Panc1 (cell line): ENCODE measurements around the gene DAZAP2. TPM values are rescaled to one million over a fixed set of nuclear protein-coding genes. Genes with fewer than 3 reads are reported as not detected.
"Not testable (repeated sequence)": the region's sequence is repeated elsewhere in the genome, so short reads cannot be mapped to it uniquely, and the experiment has no call there.

ENCODE experiments used
- ATAC-seq: fragments of 200-7000 bp; cut with Tn5 transposase; 2 replicates; pipeline ENCODE4 v1.9.1; 2020; ENCODE audit warnings: mild to moderate bottlenecking, moderate library complexity
- BruUV-seq: library from RNA; stranded (reverse); fragments of 400-500 nt; replicated peaks from 2 replicates; lab custom pipeline; 2021; lab: Mats Ljungman, UMichigan
- CTCF ChIA-PET: fragments of 300-600 bp; sonication (Branson Sonifier 250); formaldehyde crosslinking; loops from one replicate; lab custom pipeline; 2022; ENCODE audit warnings: antibody characterized with exemption; lab: Charles Lee
- POLR2A ChIA-PET: fragments of 300-600 bp; sonication (Branson Sonifier 250); formaldehyde crosslinking; loops from one replicate; lab custom pipeline; 2022; ENCODE audit warnings: antibody characterized with exemption; lab: Charles Lee
- DNase-seq: peaks from one replicate; pipeline ENCODE4 v3.0.0-alpha.2; 2010; ENCODE audit warnings: low read depth, low spot score
- H3K27ac ChIP-seq: 2 replicates; pipeline ENCODE4 v1.5.1; 2011; ENCODE audit warnings: mild to moderate bottlenecking, low read length, inconsistent platforms
- H3K27me3 ChIP-seq: fragments of 200-500 bp; sonication (Bioruptor generic); 2 replicates; pipeline ENCODE4 v1.6.0; 2014; ENCODE audit warnings: low read length, inconsistent platforms; ENCODE audit not compliant: control insufficient read depth, insufficient read depth
- H3K36me3 ChIP-seq: fragments of 200-500 bp; sonication (Bioruptor generic); 2 replicates; pipeline ENCODE4 v1.5.1; 2014; ENCODE audit warnings: inconsistent platforms, mild to moderate bottlenecking, low read length, moderate library complexity; ENCODE audit not compliant: control insufficient read depth, insufficient read depth
- H3K4me1 ChIP-seq: 2 replicates; pipeline ENCODE4 v1.5.1; 2011; ENCODE audit warnings: inconsistent platforms, mild to moderate bottlenecking, low read length, moderate library complexity; ENCODE audit not compliant: control insufficient read depth, insufficient read depth
- H3K4me3 ChIP-seq, 2 experiments: 2 replicates each; pipeline ENCODE4 v1.5.1; 2011 to 2012; ENCODE audit warnings: low read depth in 2 of 2, low read length in 2 of 2, mild to moderate bottlenecking in 2 of 2, inconsistent platforms in 1 of 2, moderate library complexity in 1 of 2
- H3K9me3 ChIP-seq: fragments of 200-500 bp; sonication (Bioruptor generic); 2 replicates; pipeline ENCODE4 v1.5.1; 2014; ENCODE audit warnings: low read depth, mild to moderate bottlenecking, inconsistent platforms, low read length, moderate library complexity; ENCODE audit not compliant: control insufficient read depth, insufficient read depth
- CTCF ChIP-seq: fragments of 450-650 bp; IDR thresholded peaks from 2 replicates; pipeline ENCODE4 v1.5.1; 2017; ENCODE audit warnings: mild to moderate bottlenecking
- POLR2AphosphoS5 ChIP-seq: IDR thresholded peaks from 2 replicates; pipeline ENCODE4 v1.6.1; 2012; ENCODE audit warnings: mild to moderate bottlenecking, low read depth, low read length, moderate library complexity
- SIN3A ChIP-seq: IDR thresholded peaks from 2 replicates; pipeline ENCODE4 v1.6.1; 2012; ENCODE audit warnings: low read depth, mild to moderate bottlenecking, low read length, moderate library complexity, borderline replicate concordance; ENCODE audit not compliant: insufficient read depth
- TCF7L2 ChIP-seq: IDR thresholded peaks from 2 replicates; pipeline ENCODE4 v1.6.1; 2011; ENCODE audit warnings: mild to moderate bottlenecking, low read depth, low read length, inconsistent platforms
- in situ Hi-C: cut with HindIII; loops from 2 replicates; pipeline ENCODE4 v1.10.0; 2016; ENCODE audit warnings: low sequenced_read_pairs, low pct_unique_long_range_greater_than_20kb
- intact Hi-C: fragments of 100-400 bp; cut with micrococcal nuclease; formaldehyde crosslinking; loops from one replicate; pipeline ENCODE4 v1.10.0; 2022; ENCODE audit not compliant: unreplicated experiment
- total RNA-seq: library from RNA; stranded (reverse); gene quantifications from one replicate; pipeline ENCODE4 v1.2.1, GENCODE V29; 2021; ENCODE audit not compliant: unreplicated experiment
- TF ChIP-seq, protein P1 (sequence below), 2 experiments: IDR thresholded peaks; 2 replicates each; pipeline ENCODE4 v1.6.1; 2011 to 2012; ENCODE audit warnings: low read depth in 2 of 2, control low read depth in 1 of 2, low read length in 1 of 2, mild to moderate bottlenecking in 1 of 2, moderate library complexity in 1 of 2; ENCODE audit not compliant: insufficient read depth in 1 of 2

DAZAP2 gene
- total RNA-seq, 1 experiment from 2014 or later = 197 TPM

DNA sequence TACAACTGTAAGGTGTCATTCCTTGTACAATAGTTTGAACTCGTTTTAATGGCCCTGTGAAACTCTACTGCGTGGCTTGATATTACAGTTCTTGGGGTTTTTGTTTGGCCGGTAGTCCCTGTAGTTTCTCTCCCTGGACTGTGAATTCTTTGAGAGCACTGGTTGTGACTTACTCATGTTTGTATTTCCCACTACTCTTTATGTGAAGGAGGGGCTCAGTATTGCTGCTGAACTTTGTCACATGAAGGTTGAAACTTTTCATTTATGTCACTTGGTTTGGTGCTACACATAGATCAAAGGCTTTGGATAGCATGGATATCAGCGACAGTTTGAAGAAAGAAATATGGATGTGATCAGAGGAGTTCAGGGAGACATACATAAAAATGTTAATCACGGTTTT, 19.3 kb upstream of the DAZAP2 start:
- H3K27me3 ChIP-seq = no peaks in the 10 kb centered on the region
- intact Hi-C loops (loop anchor here (5.0 kb wide), 1 partner anchor 137 kb away; the partner anchor contains the start of gene CSRNP2), in situ Hi-C loops (no loop called here)
- ChIA-PET POLR2A (interaction anchor here (0.6 kb wide), 1 partner anchor 19 kb away, joined by 8 read pairs; no protein-coding TSS in a partner anchor), CTCF (no interaction called here)
- DNase-seq = no peak
- BruUV-seq = no TSS peak
- H3K9me3 ChIP-seq = no peaks in the 10 kb centered on the region
- H3K36me3 ChIP-seq = no peaks in the 10 kb centered on the region
- TF ChIP-seq SIN3A (no peak), CTCF (no peak), TCF7L2 (no peak), POLR2AphosphoS5 (no peak)
- TF ChIP-seq, protein P1, sequence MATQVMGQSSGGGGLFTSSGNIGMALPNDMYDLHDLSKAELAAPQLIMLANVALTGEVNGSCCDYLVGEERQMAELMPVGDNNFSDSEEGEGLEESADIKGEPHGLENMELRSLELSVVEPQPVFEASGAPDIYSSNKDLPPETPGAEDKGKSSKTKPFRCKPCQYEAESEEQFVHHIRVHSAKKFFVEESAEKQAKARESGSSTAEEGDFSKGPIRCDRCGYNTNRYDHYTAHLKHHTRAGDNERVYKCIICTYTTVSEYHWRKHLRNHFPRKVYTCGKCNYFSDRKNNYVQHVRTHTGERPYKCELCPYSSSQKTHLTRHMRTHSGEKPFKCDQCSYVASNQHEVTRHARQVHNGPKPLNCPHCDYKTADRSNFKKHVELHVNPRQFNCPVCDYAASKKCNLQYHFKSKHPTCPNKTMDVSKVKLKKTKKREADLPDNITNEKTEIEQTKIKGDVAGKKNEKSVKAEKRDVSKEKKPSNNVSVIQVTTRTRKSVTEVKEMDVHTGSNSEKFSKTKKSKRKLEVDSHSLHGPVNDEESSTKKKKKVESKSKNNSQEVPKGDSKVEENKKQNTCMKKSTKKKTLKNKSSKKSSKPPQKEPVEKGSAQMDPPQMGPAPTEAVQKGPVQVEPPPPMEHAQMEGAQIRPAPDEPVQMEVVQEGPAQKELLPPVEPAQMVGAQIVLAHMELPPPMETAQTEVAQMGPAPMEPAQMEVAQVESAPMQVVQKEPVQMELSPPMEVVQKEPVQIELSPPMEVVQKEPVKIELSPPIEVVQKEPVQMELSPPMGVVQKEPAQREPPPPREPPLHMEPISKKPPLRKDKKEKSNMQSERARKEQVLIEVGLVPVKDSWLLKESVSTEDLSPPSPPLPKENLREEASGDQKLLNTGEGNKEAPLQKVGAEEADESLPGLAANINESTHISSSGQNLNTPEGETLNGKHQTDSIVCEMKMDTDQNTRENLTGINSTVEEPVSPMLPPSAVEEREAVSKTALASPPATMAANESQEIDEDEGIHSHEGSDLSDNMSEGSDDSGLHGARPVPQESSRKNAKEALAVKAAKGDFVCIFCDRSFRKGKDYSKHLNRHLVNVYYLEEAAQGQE (IDR thresholded peaks at IDR 0.05; ENCODE audit: insufficient read depth in 1 of 2, low read depth in 2 of 2, low read length in 1 of 2) = no peak
- no peak for ATAC-seq
- no peak overlapping the region for H3K4me3 ChIP-seq
- peaks cover 14% of the 10 kb centered on the region for H3K4me1 ChIP-seq
- H3K27ac ChIP-seq = peak overlapping the region; percentile 85; the same call in 1 of the 2 replicates

DNA sequence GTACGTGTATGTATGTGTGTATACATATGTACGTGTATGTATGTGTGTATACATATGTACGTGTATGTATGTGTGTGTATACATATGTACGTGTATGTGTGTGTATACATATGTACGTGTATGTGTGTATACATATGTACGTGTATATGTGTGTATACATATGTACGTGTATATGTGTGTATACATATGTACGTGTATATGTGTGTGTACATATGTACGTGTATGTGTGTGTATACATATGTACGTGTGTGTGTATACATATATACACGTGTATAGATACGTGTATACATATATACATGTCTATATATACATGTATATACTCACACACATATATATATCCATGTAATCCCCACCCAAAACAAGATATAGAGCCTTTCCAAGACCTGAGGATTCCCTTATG, 18.8 kb upstream of the DAZAP2 start:
- DNase-seq, BruUV-seq, H3K36me3 ChIP-seq, H3K27ac ChIP-seq, H3K9me3 ChIP-seq, POLR2A ChIA-PET, CTCF ChIA-PET, H3K27me3 ChIP-seq, H3K4me3 ChIP-seq, ATAC-seq, in situ Hi-C loops: not testable (repeated sequence)
- intact Hi-C loops = loop anchor here (5.0 kb wide), 1 partner anchor 138 kb away; the partner anchor contains the start of gene CSRNP2
- H3K4me1 ChIP-seq = peaks cover 14% of the 10 kb centered on the region

GRCh38 chr12:51222461-51222860, 16.2 kb upstream of the DAZAP2 start:
- Histone ChIP-seq H3K4me3 (peak overlapping the region in 1 of 2 experiments; percentile 3; a peak in 1 of 4 replicates), H3K27ac (peak overlapping the region; percentile 25; the same call in 1 of the 2 replicates), H3K4me1 (peaks cover 14% of the 10 kb centered on the region), H3K9me3 (no peaks in the 10 kb centered on the region), H3K36me3 (no peaks in the 10 kb centered on the region), H3K27me3 (no peaks in the 10 kb centered on the region)
- ChIA-PET POLR2A (no interaction called here), CTCF (no interaction called here)
- in situ Hi-C loops (no loop called here), intact Hi-C loops (no loop called here)
- BruUV-seq = no TSS peak
- ATAC-seq = no peak
- TF ChIP-seq TCF7L2 (no peak), CTCF (no peak), POLR2AphosphoS5 (no peak), SIN3A (no peak)
- TF ChIP-seq, protein P1 (IDR thresholded peaks at IDR 0.05; ENCODE audit: insufficient read depth in 1 of 2, low read depth in 2 of 2, low read length in 1 of 2) = no peak
- no peak for DNase-seq
